Activated CD8-positive, alpha-beta memory T cell treated with anti-CD3 and anti-CD28 coated beads, Interleukin-2, amount 10 ng/mL, durations not matched to agents 7 days and 5 days (primary cell): ENCODE results near the gene TMEM145. TPM values are rescaled to one million over a fixed set of nuclear protein-coding genes. Genes with fewer than 3 reads are reported as not detected.
"Not testable (repeated sequence)": the region's sequence is repeated elsewhere in the genome, so short reads cannot be mapped to it uniquely, and the experiment has no call there.

Experiments used
- ATAC-seq: fragments of 150-1000 bp; cut with Tn5 transposase; one replicate; pipeline ENCODE4 v1.10.0; 2021; ENCODE audit warnings: moderate library complexity
- CTCF ChIA-PET: fragments of 350-600 bp; sonication (Branson Sonifier 250); formaldehyde crosslinking; loops from one replicate; lab custom pipeline; 2021; ENCODE audit warnings: antibody characterized with exemption; lab: Charles Lee
- DNase-seq: peaks from one replicate; pipeline ENCODE4 v3.0.0-alpha.2; 2020
- H3K27ac Mint-ChIP-seq: one replicate; pipeline ENCODE4 v1.8.0; 2021; ENCODE audit warnings: mild to moderate bottlenecking, mixed read lengths
- H3K27me3 Mint-ChIP-seq: one replicate; pipeline ENCODE4 v1.8.0; 2021; ENCODE audit warnings: mixed read lengths
- H3K36me3 Mint-ChIP-seq: one replicate; pipeline ENCODE4 v1.8.0; 2021; ENCODE audit warnings: mild to moderate bottlenecking, mixed read lengths
- H3K4me1 Mint-ChIP-seq: one replicate; pipeline ENCODE4 v1.8.0; 2021; ENCODE audit warnings: mixed read lengths
- H3K4me3 Mint-ChIP-seq: one replicate; pipeline ENCODE4 v1.8.0; 2021; ENCODE audit warnings: mild to moderate bottlenecking, moderate library complexity, mixed read lengths
- H3K9me3 Mint-ChIP-seq: one replicate; pipeline ENCODE4 v1.8.0; 2022; ENCODE audit warnings: low read depth, mixed read lengths
- total RNA-seq, 2 experiments: library from RNA; stranded (reverse); gene quantifications; one replicate each; pipeline ENCODE4 v1.2.3, GENCODE V29; 2021

The TMEM145 gene
- total RNA-seq, 2 experiments from 2014 or later: 0.15 to 1.1 TPM

DNA sequence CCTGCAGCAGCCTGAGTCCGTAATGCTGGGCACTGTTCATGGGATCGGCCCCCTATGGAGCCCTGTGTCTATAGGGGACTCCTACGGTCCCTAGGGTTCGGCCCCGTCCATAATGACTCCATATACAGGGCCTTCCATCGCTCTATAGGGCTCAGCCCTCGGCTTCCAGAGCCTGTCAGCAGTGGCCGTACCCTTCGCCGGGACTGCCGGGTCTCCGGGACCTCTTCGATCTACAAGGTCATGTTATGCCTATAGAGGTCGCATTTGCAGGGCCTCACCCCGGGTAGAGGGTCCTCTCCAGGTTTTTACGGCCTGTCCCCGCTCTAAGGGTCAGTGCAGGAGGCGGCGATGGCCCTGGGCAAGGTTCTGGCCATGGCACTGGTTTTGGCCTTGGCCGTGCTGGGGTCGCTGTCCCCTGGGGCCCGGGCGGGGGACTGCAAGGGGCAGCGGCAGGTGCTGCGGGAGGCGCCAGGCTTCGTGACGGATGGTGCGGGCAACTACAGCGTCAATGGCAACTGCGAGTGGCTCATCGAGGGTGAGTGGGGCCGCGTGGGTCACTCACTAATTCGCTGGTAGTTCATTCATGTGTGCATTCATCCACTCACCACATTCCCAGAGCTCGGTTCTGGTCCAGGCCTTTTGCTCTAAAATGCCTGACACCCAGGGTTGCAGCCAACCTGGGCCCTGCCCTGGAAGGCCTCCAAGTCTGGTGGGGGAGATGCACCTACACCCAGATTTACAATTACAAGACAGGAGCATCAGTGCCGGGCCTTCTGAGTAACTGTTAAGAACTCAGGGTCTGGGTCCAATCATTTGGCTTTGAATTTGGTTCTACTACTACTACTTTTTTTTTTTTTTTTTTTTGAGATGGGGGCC, 13.0 kb downstream of the TMEM145 start:
- Mint-ChIP-seq H3K36me3 (no peaks in the 10 kb centered on the region), H3K27ac (peak overlapping the region; percentile 75), H3K9me3 (no peaks in the 10 kb centered on the region), H3K4me3 (peak overlapping the region; percentile 79), H3K4me1 (peaks cover 17% of the 10 kb centered on the region), H3K27me3 (peaks cover 24% of the 10 kb centered on the region)
- peak; percentile 52 for DNase-seq
- ATAC-seq: peak; percentile 16
- CTCF ChIA-PET: no interaction called here

DNA sequence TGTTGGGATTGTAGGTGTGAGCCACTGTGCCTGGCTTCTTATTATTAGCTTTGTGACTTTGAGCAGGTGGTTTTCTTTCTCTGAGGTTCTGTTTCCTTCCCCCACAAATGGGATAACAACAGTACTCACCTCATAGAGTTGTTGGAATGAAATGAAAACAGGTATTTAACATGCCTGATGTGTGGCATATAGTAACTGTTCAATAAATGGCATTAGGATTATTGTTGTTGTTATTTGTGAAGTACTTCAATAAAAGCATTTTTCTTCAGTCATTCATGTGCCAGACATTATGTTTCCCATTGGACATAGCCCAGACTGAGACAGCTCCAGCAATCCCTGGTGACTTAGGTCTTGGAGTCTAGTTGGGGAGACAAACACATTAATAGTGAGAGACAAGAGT, 13.9 kb downstream of the TMEM145 start:
- H3K4me3 Mint-ChIP-seq: peak overlapping the region; percentile 79
- peaks cover 17% of the 10 kb centered on the region for H3K4me1 Mint-ChIP-seq
- no peak overlapping the region for H3K27ac Mint-ChIP-seq
- CTCF ChIA-PET: interaction anchor here (0.9 to 2.1 kb wide), 3 partner anchors 123 to 218 kb away, joined by 3 to 7 read pairs (median 3); no protein-coding TSS in a partner anchor
- H3K27me3 Mint-ChIP-seq: peaks cover 20% of the 10 kb centered on the region
- no peaks in the 10 kb centered on the region for H3K36me3 Mint-ChIP-seq
- ATAC-seq (no peak), DNase-seq (no peak)
- no peaks in the 10 kb centered on the region for H3K9me3 Mint-ChIP-seq

DNA sequence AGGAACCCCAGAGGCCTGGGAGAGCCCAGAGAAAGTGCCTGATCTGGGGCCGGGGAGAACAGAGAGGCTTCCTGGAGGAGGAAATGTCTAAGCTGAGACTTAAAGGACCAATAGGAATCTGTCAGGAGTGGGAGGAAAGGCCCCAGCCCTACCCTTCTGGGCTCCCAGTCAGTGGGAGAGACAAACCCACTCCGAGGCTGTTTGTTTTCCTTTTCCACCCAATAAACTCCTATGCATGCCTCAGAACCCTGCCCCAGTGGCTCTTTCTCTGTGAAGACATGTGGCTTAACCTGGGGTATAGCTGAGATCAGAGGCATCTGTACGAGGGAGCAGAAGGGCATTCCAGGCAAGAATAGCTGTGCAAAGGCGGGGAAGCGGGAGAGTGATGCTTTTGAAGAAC, 14.3 kb downstream of the TMEM145 start:
- ATAC-seq (no peak), DNase-seq (no peak)
- H3K36me3 Mint-ChIP-seq: no peaks in the 10 kb centered on the region
- no peak overlapping the region for H3K4me3 Mint-ChIP-seq
- no peak overlapping the region for H3K27ac Mint-ChIP-seq
- H3K4me1 Mint-ChIP-seq: peaks cover 17% of the 10 kb centered on the region
- H3K27me3 Mint-ChIP-seq: peaks cover 16% of the 10 kb centered on the region
- H3K9me3 Mint-ChIP-seq: no peaks in the 10 kb centered on the region
- CTCF ChIA-PET: interaction anchor here (0.9 to 2.1 kb wide), 4 partner anchors 123 to 219 kb away, joined by 3 to 7 read pairs (median 4); partner anchors contain the start of gene POU2F2

DNA sequence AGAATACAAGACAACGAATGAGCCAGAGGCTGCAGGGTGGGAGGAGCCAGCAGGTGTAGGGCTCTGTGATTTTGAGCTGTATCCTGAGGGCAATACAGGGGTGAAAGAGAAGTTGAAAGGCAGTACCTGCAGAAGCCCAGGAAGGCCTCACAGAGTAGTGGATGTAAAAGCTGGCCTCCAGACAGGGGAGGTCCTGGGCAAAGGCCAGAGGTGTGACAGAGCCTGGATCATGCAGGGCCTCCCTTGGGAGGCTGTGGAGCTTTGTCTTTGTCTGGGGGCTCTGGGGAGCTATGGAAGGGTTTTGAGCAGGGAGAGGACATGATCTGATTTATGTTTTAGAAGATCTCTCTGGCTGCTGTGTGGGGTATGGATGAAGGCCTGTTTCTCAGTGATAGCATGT, 15.0 kb downstream of the TMEM145 start:
- Mint-ChIP-seq H3K4me1 (peaks cover 17% of the 10 kb centered on the region), H3K27ac (no peak overlapping the region), H3K36me3 (no peaks in the 10 kb centered on the region), H3K27me3 (peaks cover 12% of the 10 kb centered on the region), H3K4me3 (no peak overlapping the region), H3K9me3 (no peaks in the 10 kb centered on the region)
- ATAC-seq (no peak), DNase-seq (no peak)
- CTCF ChIA-PET: interaction anchor here (0.9 to 2.1 kb wide), 3 partner anchors 130 to 220 kb away, joined by 3 to 7 read pairs (median 4); partner anchors contain the start of gene POU2F2

DNA sequence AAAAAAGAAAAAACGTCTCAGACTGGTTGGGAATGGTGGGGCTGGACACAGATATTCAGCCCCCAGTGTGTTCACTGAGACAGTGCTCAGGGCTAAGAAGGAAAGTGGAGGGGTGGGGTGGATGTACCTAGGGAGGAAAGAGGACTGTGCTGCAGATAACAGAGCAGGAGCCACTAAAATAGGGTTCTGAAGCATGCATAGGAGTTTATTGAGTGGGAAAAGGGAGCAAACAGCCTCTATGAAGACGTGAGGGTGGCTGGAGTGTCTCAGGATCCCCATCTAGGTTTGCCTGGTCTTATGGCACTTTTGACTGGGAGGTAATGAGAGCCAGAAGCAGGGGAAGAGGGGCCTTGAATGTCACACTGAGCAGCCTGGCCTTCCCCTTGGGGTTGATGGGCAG, 15.7 kb downstream of the TMEM145 start:
- no peak overlapping the region for H3K4me3 Mint-ChIP-seq
- ATAC-seq (no peak), DNase-seq (no peak)
- peaks cover 6% of the 10 kb centered on the region for H3K27me3 Mint-ChIP-seq
- CTCF ChIA-PET: interaction anchor here (2.1 kb wide), 1 partner anchor 220 kb away, joined by 7 read pairs; no protein-coding TSS in a partner anchor
- H3K27ac Mint-ChIP-seq: no peak overlapping the region
- H3K9me3 Mint-ChIP-seq: no peaks in the 10 kb centered on the region
- no peaks in the 10 kb centered on the region for H3K36me3 Mint-ChIP-seq
- peaks cover 15% of the 10 kb centered on the region for H3K4me1 Mint-ChIP-seq

DNA sequence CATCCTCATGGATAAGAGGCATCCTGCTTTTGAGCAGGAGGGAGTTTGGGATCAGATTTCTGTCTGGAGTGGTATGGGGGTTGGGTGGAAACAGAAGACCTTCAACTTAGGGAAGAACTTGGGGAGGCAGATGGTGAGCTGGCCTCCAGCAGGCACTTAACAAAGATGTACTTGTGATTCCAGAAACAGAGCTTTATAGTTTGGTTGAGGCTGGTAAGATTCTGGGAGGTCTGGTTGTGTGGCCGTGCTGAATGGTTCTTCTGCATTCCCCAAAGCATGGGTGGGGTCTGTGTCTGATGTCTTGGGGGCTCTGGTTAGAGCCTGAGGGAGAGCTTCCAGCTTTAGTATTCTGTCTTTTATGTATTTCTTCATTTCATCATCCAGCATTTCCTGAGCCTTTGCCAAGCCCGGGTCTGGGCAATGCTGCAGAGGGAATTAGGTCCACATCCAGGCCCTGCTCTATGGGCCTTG, 17.2 kb downstream of the TMEM145 start:
- no peaks in the 10 kb centered on the region for H3K9me3 Mint-ChIP-seq
- CTCF ChIA-PET: interaction anchor here (0.9 to 1.5 kb wide), 2 partner anchors 90 to 221 kb away, joined by 3 read pairs; no protein-coding TSS in a partner anchor
- no peak for DNase-seq
- ATAC-seq: no peak
- no peaks in the 10 kb centered on the region for H3K36me3 Mint-ChIP-seq
- H3K27ac Mint-ChIP-seq: no peak overlapping the region
- H3K4me3 Mint-ChIP-seq: no peak overlapping the region
- H3K4me1 Mint-ChIP-seq: peaks cover 10% of the 10 kb centered on the region
- H3K27me3 Mint-ChIP-seq: peaks cover under 1% of the 10 kb centered on the region

DNA sequence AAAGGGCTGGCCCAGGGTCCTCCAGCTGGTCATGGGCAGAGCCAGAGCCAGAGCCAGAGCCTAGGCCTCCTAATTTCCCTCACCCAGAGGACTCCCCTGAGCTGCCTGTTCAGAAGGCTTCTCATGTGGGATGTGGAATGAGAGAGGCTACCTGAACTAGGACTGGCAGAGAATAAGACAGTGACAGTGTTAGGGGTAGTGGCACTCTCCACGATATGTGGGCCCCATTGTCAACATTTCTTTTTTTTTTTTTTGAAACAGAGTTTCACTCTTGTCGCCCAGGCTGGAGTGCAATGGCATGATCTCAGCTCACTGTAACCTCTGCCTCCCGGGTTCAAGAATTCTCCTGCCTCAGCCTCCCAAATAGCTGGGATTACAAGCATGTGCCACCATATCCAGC, 18.2 kb downstream of the TMEM145 start:
- not testable (repeated sequence) for ATAC-seq, H3K4me3 Mint-ChIP-seq, DNase-seq, H3K27ac Mint-ChIP-seq, H3K27me3 Mint-ChIP-seq, H3K36me3 Mint-ChIP-seq, H3K9me3 Mint-ChIP-seq, H3K4me1 Mint-ChIP-seq
- CTCF ChIA-PET: interaction anchor here (0.8 to 1.5 kb wide), 2 partner anchors 198 to 222 kb away, joined by 3 read pairs; no protein-coding TSS in a partner anchor

DNA sequence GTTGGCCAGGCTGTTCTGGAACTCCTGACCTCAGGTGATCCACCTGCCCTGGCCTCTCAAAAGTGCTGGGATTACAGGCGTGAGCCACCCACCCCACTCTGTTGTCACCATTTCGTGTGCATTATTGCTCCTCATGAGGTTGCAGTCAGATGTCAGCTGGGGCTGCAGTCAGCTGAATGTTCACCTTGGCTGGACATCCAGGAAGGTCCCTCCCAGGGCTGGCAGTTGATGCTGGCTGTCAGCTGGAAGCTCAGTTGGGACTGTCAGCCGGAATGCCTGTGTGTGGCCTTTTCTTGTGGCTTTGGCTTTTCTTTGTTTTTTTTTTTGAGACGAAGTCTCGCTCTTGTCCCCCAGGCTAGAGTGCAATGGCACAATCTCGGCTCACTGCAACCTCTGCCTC, 18.9 kb downstream of the TMEM145 start:
- no peaks in the 10 kb centered on the region for H3K9me3 Mint-ChIP-seq
- CTCF ChIA-PET: interaction anchor here (0.8 to 1.1 kb wide), 2 partner anchors 199 to 297 kb away, joined by 3 to 4 read pairs; no protein-coding TSS in a partner anchor
- H3K27me3 Mint-ChIP-seq: no peaks in the 10 kb centered on the region
- no peak for DNase-seq
- no peak overlapping the region for H3K4me3 Mint-ChIP-seq
- no peaks in the 10 kb centered on the region for H3K36me3 Mint-ChIP-seq
- no peak overlapping the region for H3K27ac Mint-ChIP-seq
- no peak for ATAC-seq
- H3K4me1 Mint-ChIP-seq: peaks cover 1% of the 10 kb centered on the region

DNA sequence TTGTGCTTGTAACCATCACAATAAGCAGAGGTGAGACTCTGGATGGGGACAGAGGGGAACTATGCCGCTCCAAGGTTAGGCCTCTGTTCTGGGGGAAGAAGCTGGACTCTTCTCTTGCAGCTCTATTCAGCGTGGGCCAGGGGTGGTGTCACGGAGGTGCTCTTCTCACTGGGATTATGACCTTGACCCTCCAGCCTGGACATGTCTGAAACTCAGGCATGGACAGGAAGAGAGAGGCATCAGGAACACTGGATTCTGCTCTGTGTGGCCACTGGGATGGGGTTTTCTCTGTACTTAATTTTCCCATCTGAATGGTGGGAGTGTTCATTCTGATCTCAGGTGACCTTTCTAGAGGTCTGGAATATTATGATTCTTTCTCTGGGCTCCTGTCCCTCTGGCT, 19.9 kb downstream of the TMEM145 start:
- H3K9me3 Mint-ChIP-seq: no peaks in the 10 kb centered on the region
- no peaks in the 10 kb centered on the region for H3K4me1 Mint-ChIP-seq
- H3K27me3 Mint-ChIP-seq: no peaks in the 10 kb centered on the region
- DNase-seq (no peak), ATAC-seq (no peak)
- H3K27ac Mint-ChIP-seq: no peak overlapping the region
- no peak overlapping the region for H3K4me3 Mint-ChIP-seq
- H3K36me3 Mint-ChIP-seq: no peaks in the 10 kb centered on the region
- CTCF ChIA-PET: interaction anchor here (1.1 kb wide), 1 partner anchor 298 kb away, joined by 4 read pairs; no protein-coding TSS in a partner anchor

DNA sequence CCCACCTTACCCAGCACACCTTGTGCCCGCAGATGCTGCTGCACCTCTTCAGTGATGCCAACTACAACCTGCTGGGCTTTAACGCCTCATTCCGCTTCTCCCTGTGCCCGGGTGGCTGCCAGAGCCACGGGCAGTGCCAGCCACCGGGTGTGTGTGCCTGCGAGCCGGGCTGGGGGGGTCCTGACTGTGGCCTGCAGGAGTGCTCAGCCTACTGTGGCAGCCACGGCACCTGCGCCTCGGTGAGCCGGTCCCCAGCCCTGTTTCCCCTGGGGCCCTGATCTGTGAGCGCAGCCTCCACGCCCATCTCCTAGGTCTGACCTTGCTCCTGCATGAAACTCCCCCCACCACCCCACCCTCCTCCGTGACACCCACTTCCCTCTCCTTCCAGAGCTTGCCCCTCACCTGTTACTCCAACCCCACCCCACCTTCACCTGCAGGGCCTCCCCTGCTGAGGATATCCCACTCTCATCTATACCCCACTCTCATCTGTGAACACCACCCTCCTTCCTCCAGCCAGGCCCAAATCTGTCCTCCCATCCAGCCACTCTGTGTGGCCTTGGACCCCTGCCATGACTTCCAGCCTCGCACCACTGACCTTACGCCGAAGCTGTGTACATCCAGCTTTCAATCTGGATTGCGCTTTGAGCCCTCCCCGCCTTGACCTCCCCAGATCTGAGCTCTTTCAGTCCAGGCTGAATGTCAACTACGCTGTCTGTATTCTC, 21.0 kb downstream of the TMEM145 start:
- H3K4me1 Mint-ChIP-seq: no peaks in the 10 kb centered on the region
- no peak overlapping the region for H3K4me3 Mint-ChIP-seq
- CTCF ChIA-PET: no interaction called here
- no peaks in the 10 kb centered on the region for H3K9me3 Mint-ChIP-seq
- DNase-seq (no peak), ATAC-seq (no peak)
- H3K27ac Mint-ChIP-seq: no peak overlapping the region
- H3K36me3 Mint-ChIP-seq: no peaks in the 10 kb centered on the region
- H3K27me3 Mint-ChIP-seq: no peaks in the 10 kb centered on the region

DNA sequence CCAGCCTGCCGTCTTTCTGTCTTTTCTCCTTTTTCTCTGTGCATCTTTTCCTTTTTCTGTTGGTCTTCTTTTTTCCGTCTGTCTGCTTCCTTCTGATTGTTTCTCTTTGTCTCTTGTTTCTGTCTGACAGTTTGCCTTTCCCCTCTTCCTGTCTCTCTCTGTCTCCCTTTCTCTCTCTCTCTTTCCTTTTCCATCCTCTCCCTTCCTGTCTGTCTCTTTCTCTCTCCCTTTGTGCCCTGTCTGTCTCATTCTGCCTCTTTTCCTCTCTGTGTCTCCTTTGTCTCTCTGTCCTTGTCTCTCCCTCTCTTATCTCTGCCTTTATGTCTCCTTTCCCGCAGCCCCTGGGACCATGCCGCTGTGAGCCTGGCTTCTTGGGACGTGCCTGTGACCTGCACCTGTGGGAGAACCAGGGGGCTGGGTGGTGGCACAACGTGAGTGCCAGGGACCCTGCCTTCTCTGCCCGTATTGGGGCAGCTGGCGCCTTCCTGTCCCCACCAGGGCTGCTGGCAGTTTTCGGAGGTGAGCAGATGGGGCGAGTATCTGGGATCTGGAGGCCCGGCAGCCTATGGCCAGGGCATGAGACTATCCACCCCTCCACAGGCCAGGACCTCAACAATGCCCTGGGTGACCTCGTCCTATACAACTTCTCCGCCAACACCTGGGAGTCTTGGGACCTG, 21.7 kb downstream of the TMEM145 start:
- H3K27ac Mint-ChIP-seq: no peak overlapping the region
- CTCF ChIA-PET: no interaction called here
- no peak for DNase-seq
- no peaks in the 10 kb centered on the region for H3K27me3 Mint-ChIP-seq
- H3K4me1 Mint-ChIP-seq: no peaks in the 10 kb centered on the region
- H3K36me3 Mint-ChIP-seq: no peaks in the 10 kb centered on the region
- ATAC-seq: no peak
- H3K9me3 Mint-ChIP-seq: no peaks in the 10 kb centered on the region
- no peak overlapping the region for H3K4me3 Mint-ChIP-seq

DNA sequence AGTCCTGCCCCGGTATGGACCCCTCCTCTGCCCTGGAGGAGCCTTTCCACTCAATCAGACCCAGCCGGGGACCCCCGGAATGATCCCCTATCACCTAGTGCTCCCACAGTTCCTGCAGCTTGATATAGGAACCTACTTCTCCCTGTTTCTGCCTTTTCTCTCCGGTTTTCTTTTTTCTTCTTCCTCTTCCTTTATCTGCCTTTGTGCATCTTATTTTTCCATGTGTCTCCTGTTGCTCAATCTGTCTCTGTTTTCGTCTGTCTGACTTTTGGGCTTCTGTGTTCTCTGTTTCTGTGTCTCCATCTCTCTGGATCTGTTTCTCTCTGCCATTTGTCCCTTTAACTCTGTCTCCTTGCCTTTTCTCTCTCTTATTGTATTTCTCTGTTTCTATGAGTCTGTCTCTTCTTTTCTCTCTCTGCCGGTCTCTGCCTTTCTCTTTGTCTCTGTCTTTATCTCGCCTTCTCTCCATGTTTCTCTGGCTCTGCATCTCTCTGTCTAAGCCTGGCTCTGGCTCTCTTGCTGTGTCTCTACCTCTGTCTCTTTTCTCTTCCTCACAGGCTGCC, 22.3 kb downstream of the TMEM145 start:
- ATAC-seq: no peak
- DNase-seq: no peak
- H3K27me3 Mint-ChIP-seq: no peaks in the 10 kb centered on the region
- no peak overlapping the region for H3K27ac Mint-ChIP-seq
- H3K4me1 Mint-ChIP-seq: no peaks in the 10 kb centered on the region
- no peaks in the 10 kb centered on the region for H3K9me3 Mint-ChIP-seq
- no peaks in the 10 kb centered on the region for H3K36me3 Mint-ChIP-seq
- H3K4me3 Mint-ChIP-seq: no peak overlapping the region
- CTCF ChIA-PET: no interaction called here
